ENCODE data around the gene TPRKB.

DNA sequence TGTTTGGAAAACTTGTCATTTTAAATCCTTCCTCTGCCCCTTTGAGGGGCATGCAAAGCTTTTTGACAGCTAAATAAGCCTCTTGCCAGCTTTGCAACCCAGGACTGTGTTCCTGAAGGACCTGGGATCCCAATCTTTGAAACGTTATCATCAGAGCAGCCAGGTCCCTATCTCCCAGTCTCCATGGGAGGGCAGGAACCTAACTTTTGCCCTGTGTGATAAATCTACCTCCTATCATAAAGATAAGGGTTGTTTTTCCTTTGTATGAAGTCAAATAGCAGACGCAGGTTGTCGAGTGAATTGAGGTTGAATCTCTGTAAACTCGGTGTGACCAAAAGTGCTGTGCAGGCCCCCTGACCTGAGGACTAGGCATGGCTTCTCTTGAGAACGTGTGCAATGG lies 30.1 kb downstream of the TPRKB start:
- TF ChIP-seq, protein P1, sequence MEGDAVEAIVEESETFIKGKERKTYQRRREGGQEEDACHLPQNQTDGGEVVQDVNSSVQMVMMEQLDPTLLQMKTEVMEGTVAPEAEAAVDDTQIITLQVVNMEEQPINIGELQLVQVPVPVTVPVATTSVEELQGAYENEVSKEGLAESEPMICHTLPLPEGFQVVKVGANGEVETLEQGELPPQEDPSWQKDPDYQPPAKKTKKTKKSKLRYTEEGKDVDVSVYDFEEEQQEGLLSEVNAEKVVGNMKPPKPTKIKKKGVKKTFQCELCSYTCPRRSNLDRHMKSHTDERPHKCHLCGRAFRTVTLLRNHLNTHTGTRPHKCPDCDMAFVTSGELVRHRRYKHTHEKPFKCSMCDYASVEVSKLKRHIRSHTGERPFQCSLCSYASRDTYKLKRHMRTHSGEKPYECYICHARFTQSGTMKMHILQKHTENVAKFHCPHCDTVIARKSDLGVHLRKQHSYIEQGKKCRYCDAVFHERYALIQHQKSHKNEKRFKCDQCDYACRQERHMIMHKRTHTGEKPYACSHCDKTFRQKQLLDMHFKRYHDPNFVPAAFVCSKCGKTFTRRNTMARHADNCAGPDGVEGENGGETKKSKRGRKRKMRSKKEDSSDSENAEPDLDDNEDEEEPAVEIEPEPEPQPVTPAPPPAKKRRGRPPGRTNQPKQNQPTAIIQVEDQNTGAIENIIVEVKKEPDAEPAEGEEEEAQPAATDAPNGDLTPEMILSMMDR (IDR thresholded peaks at IDR 0.05; ENCODE audit: low read depth, low read length): no peak
- TF ChIP-seq, protein P2, sequence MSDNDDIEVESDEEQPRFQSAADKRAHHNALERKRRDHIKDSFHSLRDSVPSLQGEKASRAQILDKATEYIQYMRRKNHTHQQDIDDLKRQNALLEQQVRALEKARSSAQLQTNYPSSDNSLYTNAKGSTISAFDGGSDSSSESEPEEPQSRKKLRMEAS (IDR thresholded peaks at IDR 0.05; ENCODE audit: low read depth, low read length): no peak
